GM18861 (cell line): Measurements from ENCODE around the gene GNAI2.
A peak's percentile ranks its signal among the peaks of the same experiment; 100 is the strongest.
"Not testable (repeated sequence)": the region's sequence is repeated elsewhere in the genome, so short reads cannot be mapped to it uniquely, and the experiment has no call there.

Source experiments
- ATAC-seq: cut with Tn5 transposase; IDR thresholded peaks from one replicate; pipeline ENCODE4 v1.9.1; 2021; ENCODE audit not compliant: unreplicated experiment

GNAI2 gene

GRCh38 chr3:50275141-50275995, 39.4 kb downstream of the GNAI2 start:
- no peak for ATAC-seq

GRCh38 chr3:50275996-50276761, 40.2 kb downstream of the GNAI2 start:
- ATAC-seq: no peak

DNA sequence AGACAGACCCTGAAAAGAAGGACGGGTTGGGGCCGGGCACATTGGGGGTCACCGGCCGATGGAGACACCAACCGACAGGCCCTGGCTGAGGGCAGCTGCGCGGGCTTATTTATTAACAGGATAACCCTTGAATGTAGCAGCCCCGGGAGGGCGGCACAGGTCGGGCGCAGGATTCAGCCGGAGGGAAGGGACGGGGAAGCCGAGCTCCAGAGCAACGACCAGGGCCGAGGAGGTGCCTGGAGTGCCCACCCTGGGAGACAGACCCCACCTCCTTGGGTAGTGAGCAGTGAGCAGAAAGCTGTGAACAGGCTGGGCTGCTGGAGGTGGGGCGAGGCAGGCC, 40.7 kb downstream of the GNAI2 start:
- ATAC-seq: no peak

GRCh38 chr3:50278123-50278879, 42.3 kb downstream of the GNAI2 start:
- ATAC-seq: no peak

GRCh38 chr3:50278880-50279224, 42.8 kb downstream of the GNAI2 start, which contains the start of gene LSMEM2:
TSS of gene LSMEM2 (plus strand) at chr3:50279087. CDS start at chr3:50279114, 27 bp downstream.
- no peak for ATAC-seq

DNA sequence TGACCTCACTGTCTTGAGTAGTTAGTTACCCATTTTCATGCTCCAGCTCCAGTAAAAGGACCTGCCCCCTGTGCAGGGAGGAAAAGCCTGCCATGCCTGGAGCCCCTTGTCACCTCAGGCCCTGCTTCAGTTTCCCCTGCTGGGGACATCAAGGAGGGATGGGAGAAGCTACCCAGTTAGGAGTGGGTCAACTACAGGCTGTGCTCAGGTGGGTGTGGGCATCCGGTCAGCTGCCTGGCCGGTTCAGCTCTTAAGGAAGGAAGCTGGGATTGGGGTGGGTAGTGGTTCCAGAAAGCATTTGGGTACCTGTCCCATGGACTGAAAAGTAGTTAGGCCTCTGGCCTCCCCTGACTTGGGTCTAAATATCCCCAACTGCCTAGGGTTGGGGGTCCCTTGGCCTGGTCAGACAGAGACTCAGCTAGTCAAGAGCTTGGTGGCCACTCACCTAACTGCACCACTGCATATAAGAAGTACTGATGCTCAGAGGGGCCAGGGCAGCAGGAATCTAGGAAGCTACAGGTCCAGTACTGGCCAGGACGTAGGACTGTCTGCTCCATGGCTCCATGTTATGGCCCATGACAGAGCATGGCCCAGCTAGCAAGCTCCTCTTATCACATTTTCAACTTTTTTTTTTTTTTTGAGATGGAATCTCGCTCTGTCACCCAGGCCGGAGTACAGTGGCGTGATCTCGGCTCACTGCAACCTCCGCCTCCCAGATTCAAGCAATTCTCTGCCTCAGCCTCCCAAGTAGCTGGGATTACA, 43.4 kb downstream of the GNAI2 start:
- no peak for ATAC-seq

DNA sequence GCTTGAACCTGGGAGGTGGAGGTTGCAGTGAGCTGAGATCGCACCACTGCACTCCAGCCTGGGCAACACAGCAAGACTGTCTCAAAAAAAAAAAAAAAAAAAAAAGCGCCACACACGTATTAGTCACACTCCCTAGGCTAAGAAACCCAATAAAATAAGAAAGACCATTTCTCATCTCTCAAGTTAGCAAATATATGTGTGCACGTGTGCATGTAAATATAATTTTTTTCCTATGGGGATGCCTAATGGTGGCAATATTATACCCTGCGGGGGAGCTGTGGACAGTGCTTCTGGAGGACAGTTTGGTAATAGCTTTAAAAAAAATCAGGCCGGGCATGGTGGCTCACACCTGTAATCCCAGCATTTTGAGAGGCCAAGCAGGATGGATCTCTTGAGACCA, 48.1 kb downstream of the GNAI2 start:
- ATAC-seq: not testable (repeated sequence)

DNA sequence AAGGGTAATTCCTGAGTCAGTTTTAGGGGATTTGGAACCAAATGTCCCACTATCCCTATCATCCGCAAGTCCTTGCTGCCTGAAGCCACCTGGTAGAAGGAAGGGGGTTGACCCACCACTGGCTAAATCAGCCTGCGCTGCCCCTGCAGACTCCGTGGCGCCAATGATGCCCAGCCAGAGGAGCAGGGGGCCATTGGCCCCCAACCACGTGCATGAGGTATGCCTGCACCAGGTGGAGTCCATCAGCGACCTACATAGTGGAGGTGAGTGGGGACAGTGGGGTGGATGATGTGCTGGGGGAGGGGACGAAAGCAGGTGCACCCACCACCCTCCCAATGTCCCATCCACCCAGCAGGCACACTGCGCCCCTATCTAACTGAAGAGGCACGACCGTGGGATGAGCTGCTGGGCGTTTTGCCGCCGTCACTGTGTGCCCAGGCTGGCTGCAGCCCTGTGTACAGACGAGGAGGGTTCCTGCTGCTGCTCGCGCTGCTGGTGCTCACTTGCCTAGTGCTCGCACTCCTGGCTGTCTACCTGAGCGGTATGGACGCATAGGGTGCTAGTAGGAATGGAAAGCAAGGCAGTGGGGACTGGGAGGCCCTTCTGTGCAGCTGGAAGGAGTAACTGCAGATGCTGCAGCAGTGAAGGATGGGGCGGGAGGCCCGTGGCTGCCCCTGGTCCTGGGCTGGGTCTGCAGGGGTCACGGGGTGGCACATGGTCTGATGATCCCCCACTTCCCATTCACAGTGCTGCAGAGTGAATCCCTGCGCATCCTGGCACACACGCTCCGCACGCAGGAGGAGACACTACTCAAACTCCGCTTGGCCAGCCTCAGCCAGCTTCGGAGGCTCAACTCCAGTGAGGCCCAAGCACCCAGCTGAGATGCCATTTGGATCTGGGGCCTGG, 50.6 kb downstream of the GNAI2 start:
- no peak for ATAC-seq

GRCh38 chr3:50287262-50287661, 51.3 kb downstream of the GNAI2 start:
- no peak for ATAC-seq

DNA sequence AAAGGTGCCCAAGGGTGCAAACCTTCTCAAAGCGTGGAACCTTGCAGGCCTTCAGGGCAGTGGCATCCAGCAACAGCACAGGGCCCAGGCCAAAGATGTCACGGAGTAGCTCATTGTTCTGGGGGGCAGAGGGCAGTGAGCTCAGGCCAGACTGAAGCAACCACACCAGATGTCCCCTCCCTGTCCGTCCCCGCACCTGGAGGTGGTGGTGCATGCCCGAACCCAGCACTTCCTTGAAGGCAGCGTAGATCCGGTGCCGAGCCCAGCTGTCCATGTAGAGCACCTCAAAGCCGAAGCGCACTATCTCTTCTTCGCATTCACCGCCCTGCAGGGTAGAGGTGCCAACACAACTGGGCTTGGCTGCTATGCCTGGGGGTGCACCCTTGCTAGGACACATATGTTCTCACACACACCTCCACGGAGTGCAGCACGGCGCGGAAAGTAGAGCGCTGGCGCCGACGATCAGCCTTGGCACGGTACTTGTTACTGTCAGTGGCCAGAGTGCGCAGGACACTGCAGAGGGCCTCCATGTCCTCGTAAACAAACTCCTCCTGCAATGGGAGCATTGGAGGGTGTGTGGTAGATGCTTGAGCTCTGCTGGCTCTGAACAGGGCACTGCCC, 52.5 kb downstream of the GNAI2 start:
- ATAC-seq: no peak

GRCh38 chr3:50289130-50289529, 53.1 kb downstream of the GNAI2 start:
- no peak for ATAC-seq

DNA sequence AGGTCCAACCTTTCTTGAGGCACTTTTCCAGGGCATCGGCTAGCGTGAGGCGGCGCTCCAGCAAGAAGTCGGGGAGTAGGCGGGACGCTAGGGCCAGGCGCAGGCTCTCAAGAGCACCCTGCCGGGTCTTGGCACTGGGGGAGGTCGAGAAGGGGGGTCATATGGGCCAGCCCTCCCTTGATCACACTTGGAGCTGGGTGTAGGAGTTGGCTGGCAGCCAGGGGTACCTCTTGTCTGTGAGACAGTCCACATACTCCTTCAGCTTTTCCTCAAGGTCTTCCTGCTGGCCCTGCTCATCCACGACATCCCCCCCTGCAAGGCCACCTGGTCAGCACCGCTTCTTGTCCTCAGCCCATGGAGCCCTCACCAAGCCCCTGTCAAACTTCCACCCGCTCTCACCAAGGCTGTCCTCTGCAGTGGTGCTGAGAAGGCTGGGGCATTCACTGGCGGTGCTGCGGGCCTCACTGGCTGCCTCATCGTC, 54.2 kb downstream of the GNAI2 start:
- ATAC-seq: no peak

DNA sequence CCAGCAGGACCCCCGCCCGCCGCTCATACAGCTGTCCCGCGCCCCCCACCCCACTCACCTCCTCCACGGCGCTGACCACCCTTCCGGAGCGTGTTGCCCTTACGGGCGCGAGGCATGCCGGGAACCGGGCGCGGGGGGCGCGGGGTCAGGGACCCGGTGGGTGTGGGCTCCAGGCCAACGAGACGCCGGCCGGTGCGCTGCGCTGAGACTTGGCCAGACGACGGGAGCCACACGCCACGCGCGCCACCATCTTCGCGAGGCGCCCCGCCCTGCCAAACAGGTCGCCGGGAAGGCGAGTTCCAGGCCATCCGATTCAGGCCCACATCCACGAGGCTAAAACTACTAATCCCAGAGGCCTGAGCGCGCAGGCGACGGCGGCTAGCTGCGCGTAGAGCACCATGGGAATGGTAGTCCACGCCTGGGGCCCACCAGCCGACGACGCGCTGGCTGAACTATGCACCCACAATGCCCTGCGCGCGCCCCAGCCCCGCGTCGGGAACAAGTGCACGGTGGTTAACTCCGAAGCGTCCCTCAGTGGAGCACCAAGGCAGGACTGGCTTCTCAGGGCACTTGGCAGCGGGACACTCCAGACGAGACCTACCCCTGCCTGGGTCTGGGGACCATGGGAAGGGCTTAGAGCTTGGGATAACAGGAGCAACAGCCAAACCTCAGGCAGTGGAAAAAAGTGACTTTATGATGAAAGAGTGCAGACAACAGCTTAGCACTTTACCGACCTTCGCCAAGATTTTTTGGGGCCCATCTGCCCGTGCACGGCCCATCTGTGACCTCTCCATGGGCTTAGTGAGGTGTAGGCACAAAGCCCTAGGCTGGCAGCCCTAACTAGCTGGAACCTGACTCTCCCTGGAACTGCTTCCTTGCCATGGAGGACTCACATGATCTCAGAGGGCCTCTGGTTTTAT, 56.4 kb downstream of the GNAI2 start, which contains the start of gene IFRD2:
TSS of gene IFRD2 (minus strand) at position 271 of the 920 bp plus-strand sequence. CDS start at position 116, 155 bp downstream.
- ATAC-seq: peak; percentile 93

- ATAC-seq: no peak
Measured at GRCh38 chr3:50293079-50293801, 57.2 kb downstream of the GNAI2 start.

- ATAC-seq: no peak
Measured at GRCh38 chr3:50294089-50294488, 58.1 kb downstream of the GNAI2 start.

GRCh38 chr3:50294492-50295403, 58.7 kb downstream of the GNAI2 start:
- ATAC-seq: no peak
